BJ (cell line): ENCODE data around the gene KCNK3. TPM values are rescaled to one million over a fixed set of nuclear protein-coding genes. Genes with fewer than 3 reads are reported as not detected.

Experiments
- CTCF ChIA-PET: fragments of 350-600 bp; formaldehyde crosslinking; extraction: SDS; loops from one replicate; lab custom pipeline; 2021; ENCODE audit warnings: antibody characterized with exemption, inconsistent platforms; lab: Yijun Ruan, JAX
- POLR2A ChIA-PET: fragments of 300-600 bp; sonication (Branson Sonifier 250); formaldehyde crosslinking; extraction: SDS; loops from one replicate; lab custom pipeline; 2021; ENCODE audit warnings: antibody characterized with exemption; lab: Charles Lee
- DNase-seq: peaks from one replicate; pipeline ENCODE4 v3.0.0-alpha.2; 2011; ENCODE audit warnings: low read depth
- H3K27me3 ChIP-seq: 2 replicates; pipeline ENCODE4 v1.6.0; 2011; ENCODE audit warnings: low read length; ENCODE audit not compliant: control insufficient read depth, insufficient read depth
- H3K36me3 ChIP-seq: 2 replicates; pipeline ENCODE4 v1.5.1; 2011; ENCODE audit warnings: low read length; ENCODE audit not compliant: control insufficient read depth, insufficient read depth
- H3K4me3 ChIP-seq: 2 replicates; pipeline ENCODE4 v1.5.1; 2011; ENCODE audit warnings: low read depth, mild to moderate bottlenecking, control low read depth, low read length
- CTCF ChIP-seq: IDR thresholded peaks from 2 replicates; pipeline ENCODE4 v1.5.1; 2011; ENCODE audit warnings: low read depth, mild to moderate bottlenecking, control low read depth, inconsistent platforms, low read length, moderate library complexity; ENCODE audit not compliant: insufficient read depth
- polyA plus RNA-seq: library from polyadenylated mRNA; depleted of rRNA; stranded (reverse); fragments of >200 nt; gene quantifications from 2 replicates; pipeline ENCODE4 v1.2.3, GENCODE V29; 2011

Gene KCNK3
- polyA plus RNA-seq, 1 experiment = 0.22 TPM

- CTCF ChIA-PET = interaction anchor here (0.9 to 1.0 kb wide), 2 partner anchors 66 to 77 kb away, joined by 3 read pairs; no protein-coding TSS in a partner anchor
Measured at GRCh38 chr2:26671691-26672090, 20.8 kb upstream of the KCNK3 start.

GRCh38 chr2:26672112-26672817 is 20.3 kb upstream of the KCNK3 start:
- TF ChIP-seq CTCF = no peak
- Histone ChIP-seq H3K36me3 (no peaks in the 10 kb centered on the region), H3K4me3 (no peak overlapping the region), H3K27me3 (peaks cover 22% of the 10 kb centered on the region)
- DNase-seq = no peak
- ChIA-PET POLR2A (no interaction called here), CTCF (interaction anchor here (0.9 kb wide), 1 partner anchor 76 kb away, joined by 3 read pairs; no protein-coding TSS in a partner anchor)

More at GRCh38 chr2:26671691-26672090, 20.8 kb upstream of the KCNK3 start:
- Histone ChIP-seq H3K4me3 (no peak overlapping the region), H3K36me3 (no peaks in the 10 kb centered on the region), H3K27me3 (peaks cover 22% of the 10 kb centered on the region)
- TF ChIP-seq CTCF = no peak
- no peak for DNase-seq
- POLR2A ChIA-PET = no interaction called here

- TF ChIP-seq CTCF = no peak
- ChIA-PET POLR2A (interaction anchor here (0.6 kb wide), 1 partner anchor 50 kb away, joined by 10 read pairs; no protein-coding TSS in a partner anchor), CTCF (interaction anchor here (1.3 kb wide), 1 partner anchor 67 kb away, joined by 6 read pairs; no protein-coding TSS in a partner anchor)
- Histone ChIP-seq H3K4me3 (no peak overlapping the region), H3K27me3 (peaks cover 22% of the 10 kb centered on the region), H3K36me3 (no peaks in the 10 kb centered on the region)
- no peak for DNase-seq
Measured at GRCh38 chr2:26672818-26673393, 19.6 kb upstream of the KCNK3 start.

- ChIA-PET POLR2A (no interaction called here), CTCF (interaction anchor here (0.6 to 1.4 kb wide), 3 partner anchors 68 to 267 kb away, joined by 3 to 6 read pairs (median 5); no protein-coding TSS in a partner anchor)
- no peak for TF ChIP-seq CTCF
- H3K27me3 ChIP-seq = peaks cover 21% of the 10 kb centered on the region
- H3K36me3 ChIP-seq = no peaks in the 10 kb centered on the region
- DNase-seq = no peak
- no peak overlapping the region for H3K4me3 ChIP-seq
Measured at GRCh38 chr2:26674002-26674751, 18.3 kb upstream of the KCNK3 start.
